Measurements from ENCODE around the gene FILIP1L.

The FILIP1L gene

DNA sequence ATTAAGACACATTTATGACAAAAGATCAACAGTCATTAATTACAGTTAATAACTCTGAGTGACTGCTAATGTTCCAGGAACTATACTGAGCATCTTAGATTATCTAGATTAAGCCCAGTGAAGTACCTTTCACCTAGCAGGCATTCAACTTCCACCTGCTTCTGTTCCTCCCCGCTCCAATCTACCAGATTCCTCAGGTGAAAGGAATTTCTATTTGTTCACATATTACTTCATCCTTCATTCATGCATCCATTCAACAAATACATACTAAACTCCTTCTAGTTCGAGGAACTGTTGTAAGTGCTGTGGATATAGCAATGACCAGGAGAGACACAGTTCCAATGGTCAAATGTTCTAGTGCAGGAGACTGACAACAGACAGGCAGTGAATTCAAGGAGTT is 139.3 kb downstream of the FILIP1L start:
- no peak for DNase-seq (ENCODE audit: low read depth in 2 of 2)

DNA sequence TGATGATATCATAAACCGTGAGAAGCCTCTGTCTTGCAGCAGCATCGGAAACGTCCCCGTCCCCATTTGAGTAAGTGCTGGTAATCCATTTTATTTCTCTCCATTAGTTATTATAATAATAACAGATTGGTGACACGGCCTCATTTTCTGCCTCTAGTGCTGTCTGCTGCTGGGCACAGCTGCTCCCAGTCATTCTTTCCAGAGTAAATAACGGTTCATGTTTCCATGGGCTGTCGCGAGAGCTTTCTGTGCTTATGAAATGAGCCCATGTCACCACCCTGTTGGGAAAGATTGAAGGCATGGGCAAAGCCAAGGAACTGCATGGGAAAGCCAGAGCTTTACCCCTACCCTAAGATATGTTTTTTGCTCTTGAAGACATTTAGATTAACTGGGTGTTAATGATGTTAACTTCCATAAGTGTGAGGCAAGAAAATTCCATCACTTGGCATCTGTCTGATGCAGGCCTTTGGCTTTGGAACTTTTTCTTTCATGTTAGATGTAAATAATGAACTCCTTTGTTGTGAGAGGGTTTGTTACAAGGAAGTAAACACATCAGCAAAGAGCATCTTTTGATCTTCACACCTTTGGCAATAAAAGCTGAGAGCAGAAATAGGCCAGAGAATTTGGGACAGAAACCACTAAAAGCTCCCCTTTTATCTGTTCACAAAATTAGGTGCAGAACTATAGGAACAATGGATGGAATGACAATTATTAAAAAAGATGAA is 141.8 kb downstream of the FILIP1L start:
- DNase-seq (ENCODE audit: low read depth in 2 of 2): no peak

- no peak for DNase-seq (ENCODE audit: low read depth in 2 of 2)
Observed at GRCh38 chr3:99971761-99972160, 142.5 kb downstream of the FILIP1L start.

DNA sequence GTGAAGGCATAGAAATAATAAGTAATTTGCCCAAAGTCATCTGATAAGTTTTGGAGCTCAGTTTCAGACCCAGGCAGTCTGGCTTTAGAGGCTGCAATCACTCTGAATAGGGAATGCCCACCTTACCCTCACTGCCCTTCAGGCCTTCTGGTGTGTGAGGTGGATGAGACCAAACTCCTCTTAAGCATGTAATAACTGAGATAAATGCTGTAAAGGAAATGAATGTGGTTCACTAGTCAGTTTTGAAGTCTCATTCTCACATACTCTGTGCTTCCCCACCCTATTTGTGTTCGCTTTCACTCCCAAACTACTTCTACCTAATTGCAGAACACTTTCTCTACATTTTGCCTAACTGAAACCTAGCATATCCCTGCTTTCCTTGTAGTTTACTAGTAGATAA is 144.1 kb downstream of the FILIP1L start:
- DNase-seq (ENCODE audit: low read depth in 2 of 2): no peak

DNA sequence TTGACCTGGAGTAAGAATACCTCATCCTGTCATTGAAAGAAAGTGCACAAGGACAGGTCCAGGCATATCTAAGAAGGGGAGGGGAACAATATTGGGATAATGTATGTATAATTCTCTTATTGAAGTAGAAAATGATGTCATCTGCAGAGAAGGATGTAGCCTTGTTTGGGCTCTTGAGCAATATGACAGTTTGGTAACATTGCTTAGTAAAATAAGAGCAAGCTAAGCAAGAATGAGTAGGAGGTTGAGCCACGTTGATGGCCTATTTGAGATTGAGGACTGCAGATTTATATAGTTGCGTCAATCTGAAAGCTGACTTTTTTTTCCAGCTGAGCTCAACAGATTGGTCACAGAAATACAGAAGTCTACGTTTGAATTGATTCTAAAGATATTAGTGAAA is 145.2 kb downstream of the FILIP1L start:
- no peak for DNase-seq (ENCODE audit: low read depth in 2 of 2)

DNA sequence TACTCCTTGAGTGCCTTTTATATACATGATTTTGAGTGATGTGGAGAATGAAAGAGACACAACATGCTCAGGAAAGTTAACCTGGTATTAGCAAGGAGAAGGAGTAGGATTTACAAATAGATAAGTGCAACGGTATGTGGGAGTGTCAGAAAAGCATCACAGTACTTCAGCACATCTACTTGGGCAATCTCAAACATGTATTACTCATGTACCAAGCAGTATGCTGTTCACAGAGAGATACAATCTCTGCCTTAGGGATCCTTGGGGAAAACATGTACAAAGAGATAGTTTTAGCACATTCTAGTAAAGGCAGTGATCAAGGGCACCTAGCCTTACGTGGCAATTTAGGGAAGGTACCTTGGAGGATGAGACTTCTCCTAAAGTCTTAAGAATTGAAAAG is 146.5 kb downstream of the FILIP1L start:
- DNase-seq (ENCODE audit: low read depth in 2 of 2): no peak

GRCh38 chr3:99966662-99967416 is 147.5 kb downstream of the FILIP1L start:
- no peak for DNase-seq (ENCODE audit: low read depth in 2 of 2)

- DNase-seq (ENCODE audit: low read depth in 2 of 2): no peak
Observed at GRCh38 chr3:99965681-99966408, 148.5 kb downstream of the FILIP1L start.

DNA sequence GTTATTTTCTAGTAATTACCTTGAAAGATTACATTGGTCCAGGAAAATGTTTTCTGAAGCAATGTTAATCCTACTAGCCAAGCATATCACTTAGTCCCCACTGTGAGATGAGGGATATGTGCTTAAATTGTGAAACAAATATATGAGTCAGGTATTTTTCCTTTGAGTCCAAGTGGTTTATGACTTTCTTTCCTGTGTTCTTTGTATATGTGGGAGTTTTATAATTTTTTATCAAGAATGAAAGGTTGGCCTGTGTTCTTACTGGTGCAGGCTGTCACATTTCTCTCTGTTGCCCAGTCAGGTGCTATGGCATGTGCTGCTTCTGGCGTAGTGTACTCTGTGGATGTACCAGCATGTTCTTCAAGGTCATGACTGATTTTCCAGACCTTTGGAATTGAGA is 149.2 kb downstream of the FILIP1L start:
- DNase-seq (ENCODE audit: low read depth in 2 of 2): no peak

- no peak for DNase-seq (ENCODE audit: low read depth in 2 of 2)
Observed at GRCh38 chr3:99962703-99963102, 151.6 kb downstream of the FILIP1L start.

DNA sequence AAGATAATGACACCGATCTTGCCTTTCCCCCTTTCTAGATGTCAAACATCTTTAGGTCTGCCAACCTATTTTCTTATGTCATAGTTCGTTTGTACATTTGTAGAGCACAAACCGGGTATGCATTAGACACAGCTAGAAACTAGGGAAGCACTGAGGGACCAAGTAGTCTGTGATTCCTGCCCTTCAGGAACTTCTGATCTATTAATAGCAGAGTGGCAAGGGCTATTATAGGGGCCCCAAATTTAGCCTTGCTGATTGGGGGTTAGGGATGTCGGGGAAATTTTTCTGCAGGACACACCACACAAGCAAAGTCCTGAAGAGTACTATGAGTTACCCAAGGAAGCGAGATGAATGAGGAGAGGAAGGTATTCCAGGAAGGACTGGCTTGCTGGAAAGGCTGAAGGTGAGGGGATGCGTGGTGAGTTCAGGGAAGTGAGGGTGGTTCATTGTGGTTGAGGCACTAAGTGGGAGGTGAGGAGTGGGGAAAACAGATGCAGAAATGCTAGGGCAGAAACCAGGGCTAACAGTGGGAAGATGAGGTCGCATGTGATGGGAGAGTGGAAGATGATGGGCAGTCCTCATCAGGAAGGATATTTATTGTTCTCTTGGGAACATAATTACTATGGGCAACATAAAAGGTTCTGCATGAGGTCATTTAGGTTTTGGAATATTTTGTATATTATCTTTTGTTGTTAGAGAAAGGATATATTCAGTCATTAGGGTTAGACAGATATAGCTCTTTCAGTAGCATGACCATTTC is 152.4 kb downstream of the FILIP1L start:
- no peak for DNase-seq (ENCODE audit: low read depth in 2 of 2)

DNA sequence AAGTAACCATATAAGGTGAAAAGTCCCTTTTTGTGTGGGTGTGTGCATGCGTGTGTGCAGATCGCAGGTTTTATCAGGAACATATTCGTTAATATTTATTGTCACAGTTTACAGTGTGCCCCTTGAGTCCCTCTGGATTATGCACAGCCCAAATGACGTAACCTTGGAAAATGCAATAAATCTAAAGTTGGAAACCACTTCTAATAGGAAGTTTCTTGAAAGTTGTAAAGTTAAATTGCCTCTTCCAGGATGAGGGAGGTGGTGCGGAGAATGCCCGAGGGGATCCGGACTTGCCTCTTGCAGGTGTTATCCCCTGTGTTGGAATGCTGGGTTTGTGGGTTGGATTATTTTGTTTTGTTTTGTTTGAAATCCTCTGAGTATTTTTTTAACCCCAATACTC is 153.4 kb downstream of the FILIP1L start:
- DNase-seq (ENCODE audit: low read depth in 2 of 2): no peak

DNA sequence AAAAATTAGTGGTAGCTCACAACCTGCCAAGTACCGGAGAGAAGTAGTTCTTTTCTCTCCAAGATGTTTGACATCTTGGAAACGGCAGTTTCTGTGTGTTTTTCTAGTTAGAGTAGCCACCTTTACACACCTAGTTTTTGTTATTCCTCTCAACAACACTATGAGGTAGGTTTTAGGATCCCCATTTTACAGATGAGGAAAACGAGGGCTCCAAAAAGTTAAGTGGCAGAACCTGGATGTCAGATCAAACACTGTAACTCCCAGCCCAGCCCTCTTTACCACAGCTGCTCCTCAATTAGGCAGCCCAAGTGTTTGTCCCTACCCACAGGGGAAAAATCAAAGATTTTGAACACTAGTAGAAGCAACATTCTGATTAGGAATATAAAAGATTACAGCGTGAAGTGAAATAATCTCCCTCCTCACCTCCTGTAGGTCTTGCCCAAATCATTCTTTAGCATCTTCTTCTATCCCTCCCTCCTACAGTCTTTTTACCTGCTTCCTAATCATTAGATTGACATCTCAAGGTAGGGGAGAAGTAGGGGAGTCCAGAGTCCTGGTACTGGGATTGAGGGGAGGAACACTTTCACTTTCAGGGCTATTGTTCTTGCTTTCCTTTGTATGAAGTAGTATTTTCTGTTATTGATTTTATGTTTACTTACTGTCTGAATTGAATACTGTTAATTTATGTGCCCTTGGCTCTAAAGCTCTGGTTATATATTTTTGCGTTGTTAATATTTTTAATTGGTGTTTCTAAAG is 154.0 kb downstream of the FILIP1L start:
- no peak for DNase-seq (ENCODE audit: low read depth in 2 of 2)

DNA sequence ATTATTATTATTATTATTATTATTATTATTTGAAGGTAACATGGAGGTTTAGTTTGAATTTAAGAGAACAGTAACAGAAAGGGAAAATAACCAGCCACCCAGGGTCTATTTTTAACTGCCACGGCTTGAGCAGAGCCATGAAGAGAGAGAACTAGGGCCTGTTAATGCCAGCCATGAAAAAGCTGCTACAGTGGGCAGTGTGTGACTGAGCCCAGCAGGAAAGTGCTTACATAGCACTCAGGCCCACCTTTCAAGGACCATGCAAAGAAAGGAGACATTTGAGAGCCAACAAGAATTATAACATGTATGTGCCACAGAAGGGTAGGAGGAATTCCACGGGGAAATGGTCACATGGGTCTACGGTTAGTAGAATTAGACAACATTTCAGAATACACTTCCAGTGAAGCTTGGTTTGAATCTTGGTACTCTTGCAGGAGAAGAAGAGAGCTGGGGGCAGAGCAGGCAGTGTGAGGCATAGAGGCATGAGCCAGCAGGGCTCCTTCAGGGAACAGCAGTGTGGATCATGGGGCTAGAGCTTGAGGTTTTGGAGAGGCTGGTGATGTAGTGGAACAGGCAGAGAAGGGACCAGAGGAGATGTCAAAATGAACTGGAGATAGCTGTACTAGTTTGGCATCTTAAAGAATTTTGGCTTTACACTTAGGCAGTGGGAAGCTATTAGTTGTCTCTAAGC is 155.9 kb downstream of the FILIP1L start:
- no peak for DNase-seq (ENCODE audit: low read depth in 2 of 2)

- no peak for DNase-seq (ENCODE audit: low read depth in 2 of 2)
Observed at GRCh38 chr3:99957151-99957796, 157.0 kb downstream of the FILIP1L start.

GRCh38 chr3:99955773-99956562 is 158.3 kb downstream of the FILIP1L start:
- no peak for DNase-seq (ENCODE audit: low read depth in 2 of 2)

DNA sequence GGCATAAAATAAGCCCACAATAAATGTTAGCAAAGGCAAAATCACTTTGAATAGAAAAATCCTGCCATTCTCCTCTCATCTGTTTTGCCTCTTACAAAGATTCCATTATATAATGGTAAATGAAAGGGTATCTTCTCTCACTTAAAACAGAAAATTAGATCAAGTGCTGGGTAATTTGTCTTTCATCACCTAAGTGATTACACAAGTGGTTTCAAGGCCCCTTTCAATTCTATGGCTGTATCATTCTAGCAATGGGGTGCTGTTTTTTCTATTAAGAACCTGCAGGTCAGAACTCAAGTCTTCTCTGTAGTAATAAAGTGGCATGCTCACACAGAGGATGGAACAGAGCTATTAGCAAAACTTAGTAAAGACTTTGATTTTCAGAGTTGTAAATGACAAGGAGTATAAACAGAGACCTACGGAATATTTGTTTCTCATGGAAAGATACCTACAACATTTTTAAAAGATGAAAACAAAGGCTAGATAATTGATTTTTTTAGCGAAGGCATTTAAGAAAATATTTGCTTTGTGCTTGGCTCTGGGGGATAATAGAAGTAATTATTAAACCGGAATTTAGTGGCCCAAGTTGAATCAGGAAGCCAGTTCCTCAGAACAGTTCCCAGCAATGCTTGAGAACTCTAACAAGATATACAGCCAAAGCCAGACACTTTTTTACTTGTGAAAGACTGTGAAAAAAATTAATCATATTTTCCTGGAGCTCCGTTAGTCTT is 159.2 kb downstream of the FILIP1L start:
- no peak for DNase-seq (ENCODE audit: low read depth in 2 of 2)

GRCh38 chr3:99953596-99953995 is 160.7 kb downstream of the FILIP1L start:
- DNase-seq (ENCODE audit: low read depth in 2 of 2): no peak

DNA sequence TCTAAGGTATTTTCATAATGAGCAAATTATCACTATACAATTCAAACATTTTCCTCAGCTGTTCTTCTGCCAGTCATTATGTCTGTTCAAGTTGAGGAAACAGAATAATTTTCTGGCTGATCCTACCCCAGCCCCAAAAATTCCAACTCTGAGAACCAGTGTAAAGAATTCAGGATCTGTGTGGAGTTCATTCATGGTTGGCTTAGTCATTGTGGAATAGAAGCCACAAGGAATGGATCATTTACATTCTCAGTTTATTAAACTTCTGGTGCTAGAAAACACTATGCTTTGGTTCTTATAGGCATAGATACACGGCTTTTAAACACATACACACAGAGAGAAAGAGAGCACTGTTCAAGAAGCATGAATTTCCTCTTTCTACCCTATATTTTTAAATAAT is 162.0 kb downstream of the FILIP1L start:
- DNase-seq (ENCODE audit: low read depth in 2 of 2): no peak
